ENCODE data around the gene CCL27. TPM values are rescaled to one million over a fixed set of nuclear protein-coding genes. Genes with fewer than 3 reads are reported as not detected.

The CCL27 gene, protein sequence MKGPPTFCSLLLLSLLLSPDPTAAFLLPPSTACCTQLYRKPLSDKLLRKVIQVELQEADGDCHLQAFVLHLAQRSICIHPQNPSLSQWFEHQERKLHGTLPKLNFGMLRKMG
- total RNA-seq = not detected

- H3K9me3 ChIP-seq = no peaks in the 10 kb centered on the region
- no peaks in the 10 kb centered on the region for H3K27me3 ChIP-seq
- no peak for DNase-seq (ENCODE audit: extremely low spot score in 2 of 2)
- no peaks in the 10 kb centered on the region for H3K36me3 ChIP-seq
- H3K4me1 ChIP-seq = peaks cover 27% of the 10 kb centered on the region
- H3K4me3 ChIP-seq = no peak within 1 kb of the TSS
- TF ChIP-seq, protein P1, sequence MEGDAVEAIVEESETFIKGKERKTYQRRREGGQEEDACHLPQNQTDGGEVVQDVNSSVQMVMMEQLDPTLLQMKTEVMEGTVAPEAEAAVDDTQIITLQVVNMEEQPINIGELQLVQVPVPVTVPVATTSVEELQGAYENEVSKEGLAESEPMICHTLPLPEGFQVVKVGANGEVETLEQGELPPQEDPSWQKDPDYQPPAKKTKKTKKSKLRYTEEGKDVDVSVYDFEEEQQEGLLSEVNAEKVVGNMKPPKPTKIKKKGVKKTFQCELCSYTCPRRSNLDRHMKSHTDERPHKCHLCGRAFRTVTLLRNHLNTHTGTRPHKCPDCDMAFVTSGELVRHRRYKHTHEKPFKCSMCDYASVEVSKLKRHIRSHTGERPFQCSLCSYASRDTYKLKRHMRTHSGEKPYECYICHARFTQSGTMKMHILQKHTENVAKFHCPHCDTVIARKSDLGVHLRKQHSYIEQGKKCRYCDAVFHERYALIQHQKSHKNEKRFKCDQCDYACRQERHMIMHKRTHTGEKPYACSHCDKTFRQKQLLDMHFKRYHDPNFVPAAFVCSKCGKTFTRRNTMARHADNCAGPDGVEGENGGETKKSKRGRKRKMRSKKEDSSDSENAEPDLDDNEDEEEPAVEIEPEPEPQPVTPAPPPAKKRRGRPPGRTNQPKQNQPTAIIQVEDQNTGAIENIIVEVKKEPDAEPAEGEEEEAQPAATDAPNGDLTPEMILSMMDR (IDR thresholded peaks at IDR 0.05) = no peak
- no peak for TF ChIP-seq POLR2A (IDR thresholded peaks at IDR 0.05)
- H3K27ac ChIP-seq = no peak within 1 kb of the TSS
- intact Hi-C loops (cut with DNase I) = no loop called here
Observed at GRCh38 chr9:34662526-34663302, at the start of gene CCL27. Gene CCL27, minus strand, starts transcription at chr9:34662657. Its CDS starts 24 bp downstream, at chr9:34662633.

GRCh38 chr9:34712140-34712539 lies 49.7 kb upstream of the CCL27 start:
- Histone ChIP-seq H3K4me1 (peaks cover 4% of the 10 kb centered on the region), H3K36me3 (no peaks in the 10 kb centered on the region), H3K4me3 (no peak overlapping the region), H3K27ac (no peak overlapping the region), H3K27me3 (no peaks in the 10 kb centered on the region), H3K9me3 (no peaks in the 10 kb centered on the region)
- no peak for DNase-seq (ENCODE audit: extremely low spot score in 2 of 2)
- TF ChIP-seq POLR2AphosphoS5 (IDR thresholded peaks at IDR 0.05; ENCODE audit: insufficient read depth in 1 of 2, low read depth in 1 of 2) (no peak), POLR2A (IDR thresholded peaks at IDR 0.05) (no peak)
- TF ChIP-seq, protein P1 (IDR thresholded peaks at IDR 0.05) = no peak
- intact Hi-C loops (cut with DNase I) = no loop called here

- Histone ChIP-seq H3K9me3 (no peaks in the 10 kb centered on the region), H3K27ac (no peak within 1 kb of the TSS), H3K36me3 (no peaks in the 10 kb centered on the region), H3K4me1 (peaks cover 4% of the 10 kb centered on the region), H3K4me3 (no peak within 1 kb of the TSS), H3K27me3 (no peaks in the 10 kb centered on the region)
- DNase-seq (ENCODE audit: extremely low spot score in 2 of 2) = no peak
- TF ChIP-seq POLR2A (IDR thresholded peaks at IDR 0.05) = no peak
- TF ChIP-seq POLR2AphosphoS5 (IDR thresholded peaks at IDR 0.05; ENCODE audit: insufficient read depth in 1 of 2, low read depth in 1 of 2) = no peak
- TF ChIP-seq, protein P1 (IDR thresholded peaks at IDR 0.05) = no peak
- intact Hi-C loops (cut with DNase I) = no loop called here
Observed at GRCh38 chr9:34710023-34710422, 47.6 kb upstream of the CCL27 start, which contains the start of gene CCL21. Gene CCL21, minus strand, starts transcription at chr9:34710136. Its CDS starts 70 bp downstream, at chr9:34710066.

DNA sequence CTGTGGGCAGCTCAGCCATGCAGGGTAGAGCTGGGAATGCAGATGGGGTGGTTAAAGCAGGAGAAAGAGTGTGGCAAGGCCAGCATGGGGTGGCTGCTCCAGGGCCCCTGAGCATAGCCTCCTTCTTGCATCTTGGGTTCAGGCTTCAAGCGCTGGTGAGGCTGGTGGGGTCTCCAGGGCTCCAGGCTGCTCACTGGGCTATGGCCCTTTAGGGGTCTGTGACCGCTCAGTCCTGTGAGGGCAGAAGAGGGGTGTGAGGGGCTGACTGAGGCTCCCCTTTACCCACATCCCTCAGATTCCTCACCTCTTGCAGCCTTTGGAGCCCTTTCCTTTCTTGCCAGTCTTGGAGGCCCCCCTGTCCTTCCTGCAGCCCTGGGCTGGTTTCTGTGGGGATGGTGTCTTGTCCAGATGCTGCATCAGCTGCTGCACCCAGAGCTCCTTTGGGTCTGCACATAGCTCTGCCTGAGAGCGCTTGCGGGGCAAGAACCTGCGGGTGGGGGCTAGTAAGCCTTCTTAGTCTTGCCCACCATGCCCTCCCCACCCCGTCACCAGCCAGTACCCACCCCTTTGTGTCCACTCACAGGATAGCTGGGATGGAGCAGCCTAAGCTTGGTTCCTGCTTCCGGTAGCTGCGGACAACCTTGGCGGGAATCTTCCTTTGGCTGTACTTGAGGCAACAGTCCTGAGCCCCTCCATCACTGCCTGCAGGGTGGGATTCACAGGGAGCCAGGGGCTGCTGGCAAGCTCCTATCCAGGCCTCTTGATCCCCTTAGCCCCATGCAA lies 46.9 kb upstream of the CCL27 start:
- TF ChIP-seq POLR2AphosphoS5 (IDR thresholded peaks at IDR 0.05; ENCODE audit: insufficient read depth in 1 of 2, low read depth in 1 of 2) (no peak), POLR2A (IDR thresholded peaks at IDR 0.05) (no peak)
- TF ChIP-seq, protein P1 (IDR thresholded peaks at IDR 0.05) = no peak
- intact Hi-C loops (cut with DNase I) = no loop called here
- Histone ChIP-seq H3K4me1 (peaks cover 4% of the 10 kb centered on the region), H3K27ac (no peak overlapping the region), H3K4me3 (no peak overlapping the region), H3K36me3 (no peaks in the 10 kb centered on the region), H3K27me3 (no peaks in the 10 kb centered on the region), H3K9me3 (no peaks in the 10 kb centered on the region)
- DNase-seq (ENCODE audit: extremely low spot score in 2 of 2) = no peak

Measured in vagina (tissue), 2 donors.